Subcutaneous abdominal adipose tissue (tissue), 5 donors: ENCODE measurements around the gene PPP6R3.

ENCODE experiments used
- H3K27ac ChIP-seq: one replicate; pipeline ENCODE4 v1.7.0; 2013; ENCODE audit warnings: low read depth, mild to moderate bottlenecking, inconsistent platforms, low read length, moderate library complexity
- H3K27me3 ChIP-seq, 5 donors: one replicate each; pipeline ENCODE4 v1.7.0; 2013; ENCODE audit warnings: low read length in 5 of 5, inconsistent platforms in 1 of 5; ENCODE audit not compliant: control insufficient read depth in 5 of 5, insufficient read depth in 4 of 5
- H3K36me3 ChIP-seq, 5 donors: one replicate each; pipeline ENCODE4 v1.7.0; 2013; ENCODE audit warnings: low read length in 5 of 5; ENCODE audit not compliant: control insufficient read depth in 5 of 5, insufficient read depth in 5 of 5
- H3K4me1 ChIP-seq, 5 donors: one replicate each; pipeline ENCODE4 v1.7.0; 2013; ENCODE audit warnings: low read length in 5 of 5, mild to moderate bottlenecking in 3 of 5, moderate library complexity in 1 of 5; ENCODE audit not compliant: control insufficient read depth in 5 of 5, insufficient read depth in 5 of 5
- H3K4me3 ChIP-seq, 5 donors: one replicate each; pipeline ENCODE4 v1.7.0; 2013; ENCODE audit warnings: low read length in 5 of 5, low read depth in 1 of 5
- H3K9ac ChIP-seq, 5 donors: one replicate each; pipeline ENCODE4 v1.7.0; 2013; ENCODE audit warnings: low read length in 5 of 5, mild to moderate bottlenecking in 4 of 5, moderate library complexity in 3 of 5
- H3K9me3 ChIP-seq, 5 donors: one replicate each; pipeline ENCODE4 v1.7.0; 2013; ENCODE audit warnings: low read length in 5 of 5; ENCODE audit not compliant: control insufficient read depth in 5 of 5
- donor health status: healthy.
- donor health status: healthy.
- donor health status: healthy.
- donor health status: healthy.
- donor health status: healthy.

PPP6R3 gene

DNA sequence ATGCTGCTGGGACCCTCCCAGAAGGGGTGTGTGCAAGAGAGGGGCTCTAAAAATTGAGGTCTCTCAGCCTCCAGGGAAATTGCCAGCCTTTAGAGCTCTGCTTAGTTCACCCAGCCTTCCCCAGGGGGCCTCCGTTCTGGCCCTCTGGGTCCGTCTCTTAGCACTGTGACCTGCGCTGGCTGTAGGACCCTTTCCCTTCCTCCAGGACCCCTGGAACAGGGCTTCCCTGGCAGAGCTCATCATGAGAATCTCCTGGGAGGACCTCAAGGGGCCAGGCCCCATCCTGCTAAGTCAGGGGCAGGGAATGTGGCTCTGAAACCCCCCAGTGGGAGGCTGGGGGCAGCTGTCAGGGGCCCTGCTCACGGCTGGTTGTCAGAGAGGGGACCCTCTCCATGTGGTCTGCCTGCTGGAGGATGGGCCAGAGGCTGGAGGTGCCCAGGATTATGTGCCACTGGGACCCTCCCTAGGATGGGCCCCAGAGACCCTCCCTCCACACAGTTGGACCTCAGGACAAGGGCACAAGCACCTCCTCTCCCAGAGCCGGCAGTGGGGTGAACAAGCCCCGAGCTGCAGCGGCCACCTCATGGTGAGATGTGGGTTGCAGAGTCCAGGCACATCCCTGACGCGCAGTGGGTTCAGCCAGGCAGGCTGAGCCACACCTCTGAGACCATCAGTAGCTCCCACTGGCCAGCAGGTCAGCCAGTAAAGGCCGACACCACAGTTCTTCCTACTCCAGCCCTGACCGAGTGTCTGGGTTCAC, 196.6 kb downstream of the PPP6R3 start:
- Histone ChIP-seq H3K4me1 (peaks cover 1 to 13% (median 12%) of the 10 kb centered on the region in 5 donors), H3K36me3 (no peaks in the 10 kb centered on the region), H3K27me3 (peaks cover 6 to 12% (median 10%) of the 10 kb centered on the region in 5 donors), H3K9me3 (peaks cover 5 to 10% (median 8%) of the 10 kb centered on the region in 5 donors), H3K27ac (no peak overlapping the region), H3K9ac (no peak overlapping the region), H3K4me3 (no peak overlapping the region)

DNA sequence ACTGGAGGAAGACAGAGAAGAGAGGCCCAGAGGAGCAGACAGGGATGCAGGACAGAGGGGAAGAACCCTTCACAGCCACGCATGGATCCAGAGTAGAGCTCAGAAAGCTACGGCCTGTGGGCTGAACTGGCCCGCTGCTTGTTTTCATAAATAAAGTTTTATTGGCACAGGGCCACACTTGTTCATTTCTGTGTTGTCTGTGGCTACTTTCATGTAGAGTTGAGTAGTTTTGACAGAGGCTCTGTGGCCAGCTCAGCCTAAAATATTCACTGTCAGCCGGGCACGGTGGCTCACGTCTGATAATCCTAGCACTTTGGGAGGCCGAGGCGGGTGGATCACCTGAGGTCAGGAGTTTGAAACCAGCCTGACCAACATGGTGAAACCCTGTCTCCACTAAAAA, 197.5 kb downstream of the PPP6R3 start:
- no peak overlapping the region for H3K27ac ChIP-seq
- H3K36me3 ChIP-seq: no peaks in the 10 kb centered on the region
- H3K27me3 ChIP-seq: peaks cover 0 to 7% (median 6%) of the 10 kb centered on the region in 5 donors
- peaks cover 1 to 13% (median 12%) of the 10 kb centered on the region in 5 donors for H3K4me1 ChIP-seq
- H3K9me3 ChIP-seq: peaks cover 5 to 10% (median 8%) of the 10 kb centered on the region in 5 donors
- H3K9ac ChIP-seq: no peak overlapping the region
- H3K4me3 ChIP-seq: no peak overlapping the region

DNA sequence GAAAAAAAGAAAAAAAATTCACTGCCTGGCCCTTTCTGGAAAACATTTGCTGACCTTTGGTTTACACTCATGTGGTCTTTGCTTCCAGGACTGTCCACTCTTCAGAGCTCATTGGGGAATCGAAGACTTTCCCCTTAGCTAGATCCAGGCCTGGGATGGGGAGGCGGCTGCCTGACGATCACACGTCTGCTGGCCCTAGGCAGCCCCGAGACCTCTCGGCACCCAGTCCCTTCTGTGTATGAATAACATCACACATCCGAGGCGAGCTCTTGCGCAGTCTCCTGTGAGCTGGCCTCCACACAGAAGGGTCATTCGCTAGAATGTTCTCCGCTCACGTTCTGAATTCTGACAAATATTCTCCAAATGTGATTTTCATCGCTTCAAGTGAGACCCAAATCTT, 198.1 kb downstream of the PPP6R3 start:
- no peak overlapping the region for H3K9ac ChIP-seq
- no peaks in the 10 kb centered on the region for H3K36me3 ChIP-seq
- peaks cover 5 to 10% (median 8%) of the 10 kb centered on the region in 5 donors for H3K9me3 ChIP-seq
- no peak overlapping the region for H3K4me3 ChIP-seq
- peaks cover 0 to 8% (median 5%) of the 10 kb centered on the region in 5 donors for H3K27me3 ChIP-seq
- peaks cover 5 to 13% (median 12%) of the 10 kb centered on the region in 5 donors for H3K4me1 ChIP-seq
- peak overlapping the region; percentile 60 for H3K27ac ChIP-seq

DNA sequence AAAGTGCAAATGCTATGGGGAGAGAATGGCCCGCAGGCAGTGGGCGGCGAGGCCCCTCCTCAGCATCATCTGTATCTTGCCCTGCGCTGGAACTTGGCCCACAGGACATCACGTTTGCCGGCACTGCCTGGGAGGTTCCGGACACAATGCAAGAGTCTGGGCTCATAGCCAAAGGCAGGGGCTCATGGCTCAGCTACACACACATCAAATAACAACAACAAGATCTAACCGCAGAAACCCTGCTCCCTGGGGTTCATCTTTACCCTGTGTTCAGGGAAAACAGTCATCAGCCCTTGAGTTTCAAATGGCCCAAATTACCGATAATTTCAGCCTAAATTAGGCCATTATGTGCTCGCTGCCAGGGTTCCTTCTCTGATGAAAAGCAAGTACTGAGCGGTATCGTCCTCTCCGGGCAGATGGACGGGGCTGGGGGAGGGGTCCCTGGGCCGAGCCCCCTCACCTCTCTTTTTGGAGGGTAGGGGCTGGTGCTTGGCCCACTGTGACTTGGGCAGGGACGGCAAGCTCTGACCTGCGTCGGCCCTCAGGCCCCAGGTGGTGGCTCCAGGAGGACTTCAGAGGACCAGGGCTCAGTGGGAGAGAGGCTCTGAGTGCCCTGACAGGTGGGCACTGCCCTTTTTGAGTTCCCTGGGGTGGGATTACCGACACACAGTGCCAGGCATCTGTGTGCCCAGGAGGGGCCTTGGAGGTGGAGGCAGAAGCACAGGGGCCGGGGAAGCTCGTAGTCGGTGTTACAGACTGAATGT, 198.8 kb downstream of the PPP6R3 start:
- H3K9ac ChIP-seq: peak overlapping the region in 1 of 5 donors; percentile 12
- H3K36me3 ChIP-seq: no peaks in the 10 kb centered on the region
- peaks cover 5 to 10% (median 8%) of the 10 kb centered on the region in 5 donors for H3K9me3 ChIP-seq
- H3K27ac ChIP-seq: peak overlapping the region; percentile 60
- peaks cover 0 to 8% (median 4%) of the 10 kb centered on the region in 5 donors for H3K27me3 ChIP-seq
- H3K4me1 ChIP-seq: peaks cover 6 to 13% (median 12%) of the 10 kb centered on the region in 5 donors
- peak overlapping the region in 1 of 5 donors; percentile 13 for H3K4me3 ChIP-seq

DNA sequence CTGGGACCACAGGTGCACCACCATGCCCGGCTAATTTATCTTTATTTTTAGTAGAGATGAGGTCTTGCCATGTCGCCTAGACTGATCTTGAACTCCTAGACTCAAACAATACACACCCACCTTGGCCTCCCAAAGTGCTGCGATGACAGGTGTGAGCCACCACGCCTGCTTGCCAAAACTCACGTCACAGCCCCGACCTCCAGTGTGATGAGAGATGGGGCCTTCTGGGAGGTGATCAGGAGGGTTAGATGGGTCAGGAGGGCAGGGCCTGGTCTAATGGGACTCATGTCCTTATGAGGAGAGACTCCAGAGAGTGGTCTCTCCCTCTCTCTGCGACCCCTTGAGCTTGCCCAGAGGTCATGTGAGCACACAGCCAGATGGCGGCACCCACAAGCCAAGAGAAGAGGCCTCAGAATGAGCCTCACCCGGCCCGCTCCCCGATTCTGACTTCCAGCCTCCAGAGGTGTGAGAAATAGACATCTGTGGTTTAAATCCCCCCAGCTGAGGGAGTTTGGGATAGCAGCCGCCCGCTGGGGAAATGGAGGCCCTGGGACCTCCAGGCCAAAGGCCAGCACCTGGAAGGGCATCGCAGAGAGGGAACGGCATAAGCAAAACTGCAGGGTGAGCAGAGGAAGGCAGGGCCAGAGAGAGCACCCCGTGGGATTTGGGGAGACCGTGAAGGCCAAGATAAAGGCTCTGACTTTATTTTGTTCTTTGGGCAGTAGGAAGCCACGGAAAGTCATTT, 199.7 kb downstream of the PPP6R3 start:
- Histone ChIP-seq H3K9ac (no peak overlapping the region), H3K27me3 (peaks cover 4 to 17% (median 7%) of the 10 kb centered on the region in 5 donors), H3K4me1 (peaks cover 6 to 13% (median 12%) of the 10 kb centered on the region in 5 donors), H3K9me3 (peaks cover 3 to 5% (median 4%) of the 10 kb centered on the region in 5 donors), H3K27ac (no peak overlapping the region), H3K36me3 (no peaks in the 10 kb centered on the region), H3K4me3 (no peak overlapping the region)

DNA sequence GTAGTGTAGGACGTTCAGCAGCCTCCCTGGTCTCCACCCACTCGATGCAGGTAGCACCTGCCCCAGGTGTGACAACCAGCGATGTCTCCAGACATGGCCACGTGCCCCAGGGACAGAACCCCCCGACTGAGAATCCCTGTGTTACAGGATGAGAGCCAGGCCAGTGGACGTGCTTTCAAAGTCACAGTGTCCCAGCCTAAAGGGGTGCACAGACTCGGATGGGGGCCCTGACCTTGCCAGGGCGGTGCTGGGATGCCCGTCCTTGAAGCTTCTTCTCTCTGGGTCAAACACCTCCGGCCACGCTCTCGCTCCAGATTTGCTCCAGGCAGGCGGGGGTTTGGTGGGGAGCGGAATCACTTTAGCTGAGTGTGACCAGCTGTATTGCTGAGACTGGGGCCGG, 200.5 kb downstream of the PPP6R3 start:
- no peak overlapping the region for H3K4me3 ChIP-seq
- H3K9me3 ChIP-seq: peaks cover 0 to 3% (median 0%) of the 10 kb centered on the region in 5 donors
- no peak overlapping the region for H3K27ac ChIP-seq
- peaks cover 6 to 13% (median 12%) of the 10 kb centered on the region in 5 donors for H3K4me1 ChIP-seq
- no peak overlapping the region for H3K9ac ChIP-seq
- H3K27me3 ChIP-seq: peaks cover 4 to 17% (median 7%) of the 10 kb centered on the region in 5 donors
- no peaks in the 10 kb centered on the region for H3K36me3 ChIP-seq

DNA sequence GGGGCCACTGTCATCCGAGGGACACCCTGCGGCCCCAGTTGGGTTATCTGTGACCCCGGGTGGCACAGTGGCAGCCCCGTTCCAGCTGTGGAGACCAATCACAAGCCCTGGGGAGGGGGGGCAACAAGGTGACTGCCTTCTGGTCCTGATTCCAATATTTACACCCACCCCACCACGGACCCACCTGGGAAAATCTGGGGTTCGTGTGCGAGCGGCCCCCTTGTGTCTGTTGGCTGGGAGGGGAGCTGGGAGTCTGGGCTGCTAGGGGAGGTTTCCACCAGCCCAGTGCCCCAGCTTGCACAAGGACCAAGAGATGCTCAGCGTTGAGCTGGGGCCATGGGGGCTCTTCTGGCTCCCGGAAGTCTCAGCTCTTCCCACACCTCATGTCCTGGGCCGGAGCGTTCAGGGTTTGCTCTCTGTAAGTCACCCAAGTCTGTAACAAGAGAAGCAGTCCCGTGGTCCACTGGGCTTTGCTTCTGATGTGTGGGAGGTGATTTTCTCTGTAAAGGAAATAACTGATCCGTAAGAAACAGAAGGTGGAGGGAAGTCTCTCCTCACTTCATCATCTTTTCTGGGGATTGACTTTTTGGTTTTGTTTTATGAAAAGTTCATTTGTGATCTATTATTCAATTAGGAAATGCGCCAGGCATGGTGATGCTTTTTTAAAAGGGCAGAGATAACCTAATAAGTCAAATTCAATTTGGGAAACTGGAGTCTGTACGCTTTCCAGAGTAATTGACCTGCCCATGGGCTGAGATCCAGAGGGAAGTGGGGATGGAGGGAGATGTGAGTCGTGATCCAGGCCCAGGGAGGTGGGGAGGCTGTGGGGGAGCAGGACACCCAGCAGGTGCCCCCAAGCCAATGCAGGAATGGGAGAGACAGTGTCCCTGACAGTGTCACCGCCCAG, 201.4 kb downstream of the PPP6R3 start:
- H3K9me3 ChIP-seq: peaks cover 0 to 3% (median 0%) of the 10 kb centered on the region in 5 donors

DNA sequence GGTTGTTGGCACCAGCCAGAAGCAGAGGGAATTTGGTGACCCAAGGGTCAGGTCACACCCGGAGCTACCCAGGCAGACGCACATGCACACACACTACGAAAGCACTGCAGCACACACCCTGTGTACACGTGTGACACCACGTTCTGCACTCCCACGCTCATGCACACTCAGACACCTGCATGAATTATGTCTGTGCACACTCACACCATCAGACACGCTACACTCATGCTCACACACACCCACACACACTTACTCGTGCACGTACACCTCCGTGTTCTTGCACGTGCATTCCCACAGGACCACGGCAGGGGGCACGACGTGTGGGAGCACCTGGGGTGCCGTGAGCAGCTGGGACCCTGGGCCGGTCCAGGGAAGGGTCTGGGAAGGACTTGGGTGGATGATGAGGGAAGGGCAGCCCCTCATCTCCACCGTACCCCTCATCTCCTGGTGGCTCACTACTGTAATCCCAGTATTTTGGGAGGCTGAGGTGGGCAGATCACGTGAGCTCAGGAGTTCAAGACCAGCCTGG, 203.0 kb downstream of the PPP6R3 start:
- Histone ChIP-seq H3K36me3 (no peaks in the 10 kb centered on the region), H3K27ac (no peak overlapping the region), H3K4me3 (no peak overlapping the region), H3K9me3 (peaks cover 0 to 3% (median 0%) of the 10 kb centered on the region in 5 donors), H3K9ac (peak overlapping the region in 1 of 5 donors; percentile 89), H3K27me3 (peaks cover 4 to 23% (median 13%) of the 10 kb centered on the region in 5 donors), H3K4me1 (peaks cover 6 to 13% (median 12%) of the 10 kb centered on the region in 5 donors)

More for the DNA sequence above, 201.4 kb downstream of the PPP6R3 start:
- Histone ChIP-seq H3K4me1 (peaks cover 6 to 13% (median 12%) of the 10 kb centered on the region in 5 donors), H3K27ac (no peak overlapping the region), H3K9ac (no peak overlapping the region), H3K36me3 (no peaks in the 10 kb centered on the region), H3K4me3 (no peak overlapping the region), H3K27me3 (peaks cover 4 to 23% (median 13%) of the 10 kb centered on the region in 5 donors)

DNA sequence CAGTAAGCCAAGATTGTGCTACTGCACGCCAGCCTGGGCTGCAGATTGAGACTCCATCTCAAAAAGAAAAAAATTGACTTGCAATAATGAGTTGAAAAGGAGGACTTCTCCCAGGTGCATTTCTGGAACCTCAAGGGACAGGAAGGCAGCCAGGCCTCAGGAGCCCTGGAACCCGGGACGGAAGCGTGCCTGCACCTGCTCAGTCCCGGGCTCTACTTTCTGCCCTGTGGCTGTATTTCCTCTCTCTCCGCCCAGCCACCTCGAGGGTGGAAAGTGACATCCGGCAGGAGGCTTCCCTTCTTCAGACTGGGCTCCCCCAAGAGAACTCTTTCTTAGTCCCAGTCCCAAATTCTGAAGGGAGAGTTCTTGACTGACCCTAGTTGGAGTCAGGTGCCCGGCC, 203.6 kb downstream of the PPP6R3 start:
- no peak overlapping the region for H3K9ac ChIP-seq
- H3K27ac ChIP-seq: no peak overlapping the region
- H3K36me3 ChIP-seq: no peaks in the 10 kb centered on the region
- no peak overlapping the region for H3K4me3 ChIP-seq
- H3K9me3 ChIP-seq: peaks cover 0 to 3% (median 0%) of the 10 kb centered on the region in 5 donors
- peaks cover 6 to 8% (median 7%) of the 10 kb centered on the region in 5 donors for H3K4me1 ChIP-seq
- H3K27me3 ChIP-seq: peaks cover 4 to 23% (median 13%) of the 10 kb centered on the region in 5 donors
